HG02884 (cell line): ENCODE measurements around the gene CRYGN.

Experiments used
- ATAC-seq: cut with Tn5 transposase; IDR thresholded peaks from one replicate; pipeline ENCODE4 v1.9.1; 2021; ENCODE audit warnings: mild to moderate bottlenecking, moderate library complexity; ENCODE audit not compliant: unreplicated experiment

The CRYGN gene, protein sequence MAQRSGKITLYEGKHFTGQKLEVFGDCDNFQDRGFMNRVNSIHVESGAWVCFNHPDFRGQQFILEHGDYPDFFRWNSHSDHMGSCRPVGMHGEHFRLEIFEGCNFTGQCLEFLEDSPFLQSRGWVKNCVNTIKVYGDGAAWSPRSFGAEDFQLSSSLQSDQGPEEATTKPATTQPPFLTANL

DNA sequence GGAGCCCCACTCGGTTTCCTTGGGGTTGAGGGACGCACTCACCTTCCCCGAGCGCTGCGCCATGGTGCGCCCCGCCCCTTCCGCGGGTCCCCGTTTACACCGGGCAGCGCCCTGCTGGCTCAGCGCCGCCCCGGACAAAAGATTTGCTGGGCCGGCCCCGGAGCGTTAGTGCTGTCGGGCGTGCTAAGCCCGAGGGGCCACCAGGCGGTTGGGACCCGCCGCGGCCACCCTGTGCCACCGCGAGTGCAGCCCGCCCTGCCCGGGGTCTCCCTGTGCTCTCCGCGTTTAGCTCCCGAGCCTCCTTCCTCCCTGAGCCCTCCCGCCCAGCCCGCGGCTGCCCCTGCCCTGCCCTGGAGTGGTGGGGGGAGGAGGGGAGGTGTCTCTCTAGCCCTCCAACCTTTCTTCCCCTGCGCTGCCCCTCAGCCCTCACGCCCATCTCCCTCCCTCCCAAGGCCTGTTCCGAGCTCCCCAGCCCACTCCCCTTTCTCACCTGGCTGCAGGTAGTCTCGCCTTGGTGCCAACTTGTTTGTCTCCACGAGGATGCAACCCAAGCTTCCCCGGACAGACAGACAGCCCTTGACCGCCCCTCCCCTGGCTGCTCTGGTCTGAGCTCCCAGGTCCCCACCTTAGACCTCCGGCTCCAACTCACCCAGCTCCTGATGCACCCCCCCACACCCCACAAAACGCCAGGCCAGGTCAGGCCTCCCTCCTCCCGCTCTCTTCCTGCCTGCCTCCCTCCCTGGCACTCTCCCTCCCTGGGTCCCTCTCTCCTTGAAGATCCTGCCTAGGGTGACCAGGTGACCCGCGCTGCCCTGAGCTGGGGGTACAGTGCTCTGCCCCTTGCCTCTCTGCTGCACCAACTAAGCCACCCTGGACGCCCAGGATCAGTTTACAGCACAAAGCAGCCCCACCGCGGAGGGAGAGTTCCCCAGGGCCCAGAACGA lies at the start of gene CRYGN:
CRYGN (minus strand) TSS at position 287 of the 944 bp plus-strand sequence; CDS start at position 63, 224 bp downstream.
- ATAC-seq: no peak

DNA sequence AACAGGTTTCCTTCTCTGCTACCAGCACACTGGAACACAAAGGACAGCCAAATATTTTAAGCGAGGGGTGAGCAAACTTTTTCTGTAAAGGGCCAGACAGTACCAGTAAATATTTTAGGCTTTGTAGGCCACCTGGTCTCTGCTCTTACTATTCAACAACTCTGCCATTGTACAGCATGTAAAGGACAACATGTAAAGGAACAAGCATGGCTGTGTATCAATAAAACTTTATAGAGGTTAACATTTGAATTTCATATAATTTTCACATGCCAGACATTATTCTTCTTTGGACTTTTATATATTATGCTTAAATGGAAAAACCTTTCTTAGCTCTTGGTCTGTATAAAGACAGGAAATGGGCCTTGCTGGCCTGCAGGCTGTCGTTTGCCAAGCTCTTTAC lies 49.6 kb upstream of the CRYGN start:
- ATAC-seq: no peak

DNA sequence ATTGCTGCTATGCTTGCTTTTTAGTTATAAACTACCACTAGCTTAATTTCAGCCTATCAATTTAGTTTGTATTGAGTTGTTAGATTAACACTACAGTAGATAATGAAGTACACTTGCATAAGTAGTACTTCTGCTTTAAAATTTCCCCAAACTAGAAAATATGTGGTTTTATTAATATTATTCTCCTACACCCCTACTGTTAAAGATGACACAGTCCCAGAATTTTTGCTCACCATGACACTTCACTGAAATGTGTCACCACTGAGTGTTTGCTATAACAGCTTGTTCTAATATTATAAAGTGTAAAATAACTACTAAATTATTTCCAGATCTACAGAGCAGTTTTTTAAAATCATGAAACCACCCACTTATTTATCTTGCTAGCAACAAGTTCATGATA lies 48.2 kb upstream of the CRYGN start:
- no peak for ATAC-seq

DNA sequence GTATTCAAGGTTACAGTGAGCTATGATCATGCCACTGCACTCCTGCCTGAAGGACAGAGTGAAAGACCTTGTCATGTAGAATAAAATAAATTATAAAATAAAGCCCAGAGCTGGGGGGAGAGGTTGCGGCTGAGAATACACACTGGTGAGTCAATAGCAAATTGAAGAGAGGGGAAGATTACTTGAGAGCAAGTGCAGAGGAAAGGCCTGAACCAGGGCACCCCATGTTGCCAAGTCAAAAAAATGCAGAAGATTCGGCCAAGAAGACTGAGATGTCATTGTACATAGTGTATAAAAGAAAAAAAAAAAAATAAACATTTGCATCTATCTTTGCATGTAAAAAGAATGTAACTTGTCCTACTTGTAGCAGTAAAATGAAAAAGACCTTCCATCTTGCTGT lies 47.3 kb upstream of the CRYGN start:
- no peak for ATAC-seq

DNA sequence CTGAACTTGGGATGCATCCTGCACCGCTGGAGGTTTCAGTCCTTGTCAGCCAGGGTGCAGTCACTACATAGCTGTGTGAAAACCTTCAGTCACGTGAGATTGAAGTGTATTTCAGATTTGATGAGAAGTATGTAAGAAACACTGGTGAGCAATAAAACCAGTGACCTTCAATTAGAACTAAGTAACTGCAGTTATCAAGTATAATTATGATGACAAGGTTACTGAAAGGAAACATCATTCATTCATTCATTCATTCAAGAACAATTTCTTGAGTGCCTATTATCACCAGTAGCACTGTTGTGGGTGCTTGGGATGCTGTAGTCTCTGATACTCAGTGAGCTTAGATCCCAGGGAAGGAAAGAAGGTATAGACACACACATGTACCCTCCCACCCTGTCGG lies 46.1 kb upstream of the CRYGN start:
- no peak for ATAC-seq

DNA sequence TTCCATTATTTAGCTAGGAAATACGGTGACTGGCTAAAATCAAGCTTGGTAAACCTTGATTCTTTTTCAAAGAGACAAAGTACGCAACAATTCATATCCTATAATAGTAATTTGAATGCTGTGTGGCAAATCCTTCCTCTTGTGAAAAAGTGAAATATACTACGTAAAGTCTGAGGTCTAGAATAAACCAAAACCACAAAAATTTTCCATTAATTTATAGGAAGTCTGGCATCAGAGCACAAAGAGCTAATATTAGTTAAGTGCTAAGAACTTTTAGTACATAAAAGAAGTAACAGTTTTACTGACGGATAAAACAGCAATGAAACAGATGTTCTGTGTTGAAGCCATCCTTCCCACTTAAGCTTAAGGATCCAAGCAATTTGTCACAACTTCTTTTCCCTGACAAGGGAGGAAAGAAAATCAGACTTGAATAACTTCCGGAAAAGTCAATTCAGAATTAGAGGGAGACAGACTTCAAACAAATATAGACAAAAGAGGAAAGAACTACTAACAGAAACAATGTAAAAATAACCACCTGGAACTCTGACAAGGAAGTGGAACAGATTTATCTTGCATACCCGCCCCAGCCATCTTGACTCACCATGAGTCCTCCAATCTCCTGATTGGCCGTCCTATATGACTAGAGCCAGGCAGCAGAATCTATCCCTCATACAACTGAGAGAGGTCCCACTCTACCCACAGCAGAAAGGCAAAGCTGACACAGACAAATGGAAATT lies 45.2 kb upstream of the CRYGN start:
- ATAC-seq: no peak

DNA sequence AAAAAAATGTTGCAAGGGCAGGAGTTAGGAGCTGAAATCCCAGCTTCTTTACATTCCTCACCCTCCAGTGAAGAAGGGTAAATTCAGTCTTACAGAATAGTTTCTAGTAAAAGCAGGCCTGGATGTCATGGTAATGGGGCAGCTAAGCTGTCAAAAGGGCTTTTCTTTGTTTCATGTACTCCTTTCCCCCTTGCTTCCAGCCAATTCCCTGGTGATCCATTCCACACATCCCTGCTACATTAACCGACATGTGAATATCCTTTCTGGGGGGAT lies 43.7 kb upstream of the CRYGN start:
- no peak for ATAC-seq

DNA sequence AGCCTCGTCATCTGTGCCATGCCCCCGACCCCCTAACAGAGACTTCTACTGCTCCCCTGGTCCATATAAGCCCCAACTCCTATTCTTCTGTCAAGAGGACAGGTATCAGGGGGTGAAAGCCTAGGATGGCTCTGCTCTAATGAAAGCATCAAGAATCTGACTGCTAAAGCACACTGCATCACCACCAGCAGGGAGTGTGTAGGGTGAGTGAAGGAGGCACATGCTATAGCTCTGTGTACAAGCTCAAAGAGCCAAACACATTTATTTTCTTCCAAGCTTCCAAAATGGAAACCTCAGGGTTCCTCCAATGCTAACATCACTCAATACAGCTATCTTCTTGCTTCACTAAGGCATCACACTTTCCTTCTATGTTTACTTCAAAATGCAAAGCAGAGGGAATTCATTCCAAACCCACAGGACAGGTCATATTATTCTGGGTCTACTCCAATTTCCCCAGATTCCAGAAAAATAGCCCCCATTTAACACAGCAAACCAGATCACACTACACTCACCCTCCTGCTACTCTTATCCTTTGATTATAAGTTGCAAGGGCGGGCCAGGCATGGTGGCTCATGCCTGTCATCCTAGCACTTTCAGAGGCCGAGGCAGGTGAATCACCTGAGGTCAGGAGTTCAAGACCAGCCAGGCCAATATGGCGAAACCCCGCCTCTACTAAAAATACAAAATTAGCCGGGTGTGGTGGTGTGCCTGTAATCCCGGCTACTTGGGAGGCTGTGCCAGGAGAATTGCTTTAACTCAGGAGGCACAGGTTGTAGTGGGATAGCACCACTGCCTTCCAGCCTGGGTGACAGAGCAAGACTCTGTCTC lies 43.2 kb upstream of the CRYGN start:
- ATAC-seq: no peak

DNA sequence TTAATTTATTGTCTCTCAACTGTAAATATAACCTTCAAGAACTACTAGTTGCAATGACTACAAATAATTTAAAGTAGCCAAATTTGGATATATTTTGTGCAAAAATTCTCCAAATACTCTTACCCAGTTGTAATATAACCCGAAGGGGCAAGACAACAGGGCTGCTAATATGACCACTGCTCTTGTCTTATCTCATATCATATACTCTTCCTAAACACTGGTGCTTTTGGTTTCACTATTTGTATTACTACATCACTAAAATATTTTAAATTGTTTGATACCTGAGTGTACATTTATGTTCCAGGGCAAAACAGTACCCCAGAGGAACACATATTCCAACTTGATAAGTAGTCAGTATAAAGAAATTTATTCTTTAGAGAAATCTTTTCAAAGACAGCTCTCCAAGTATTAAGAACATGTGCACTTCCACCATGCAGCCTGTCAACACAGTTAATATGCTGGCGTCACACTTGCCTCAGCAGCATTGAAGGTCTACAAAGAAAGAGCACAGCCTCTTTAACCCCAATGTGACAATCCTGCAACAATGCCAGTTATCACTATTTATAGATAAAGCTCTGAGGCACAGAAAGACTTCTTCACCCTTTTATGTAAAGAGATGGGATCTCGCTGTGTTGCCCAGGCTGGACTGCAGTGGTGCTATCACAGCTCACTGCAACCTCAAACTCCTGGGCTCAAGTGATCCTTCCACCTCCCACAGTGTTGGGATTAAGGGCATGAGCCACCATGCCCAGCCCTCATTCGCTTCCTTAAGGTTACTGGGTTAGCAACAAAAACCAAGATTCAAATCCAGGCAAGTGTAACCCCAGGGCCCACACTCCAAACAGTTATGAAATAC lies 41.9 kb upstream of the CRYGN start:
- ATAC-seq: no peak

DNA sequence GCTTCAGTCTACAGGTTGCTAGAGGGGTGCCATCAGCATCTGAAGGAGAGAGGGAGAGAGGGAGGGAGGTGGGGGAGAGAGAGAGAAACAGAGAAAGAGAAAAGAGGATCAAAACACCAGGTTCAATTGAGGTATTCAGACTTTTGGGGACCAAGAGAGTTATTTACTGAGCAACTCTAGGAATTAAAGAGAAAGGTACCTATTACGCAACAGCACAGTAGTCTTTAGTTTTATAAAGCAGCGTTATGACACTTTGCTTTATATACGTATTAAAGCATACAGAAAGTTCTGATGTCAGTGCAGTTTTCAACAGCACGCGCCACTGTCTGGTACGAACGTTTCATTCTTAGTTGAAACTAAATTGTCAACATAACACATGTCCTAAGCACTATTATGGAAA lies 37.9 kb upstream of the CRYGN start:
- ATAC-seq: no peak

DNA sequence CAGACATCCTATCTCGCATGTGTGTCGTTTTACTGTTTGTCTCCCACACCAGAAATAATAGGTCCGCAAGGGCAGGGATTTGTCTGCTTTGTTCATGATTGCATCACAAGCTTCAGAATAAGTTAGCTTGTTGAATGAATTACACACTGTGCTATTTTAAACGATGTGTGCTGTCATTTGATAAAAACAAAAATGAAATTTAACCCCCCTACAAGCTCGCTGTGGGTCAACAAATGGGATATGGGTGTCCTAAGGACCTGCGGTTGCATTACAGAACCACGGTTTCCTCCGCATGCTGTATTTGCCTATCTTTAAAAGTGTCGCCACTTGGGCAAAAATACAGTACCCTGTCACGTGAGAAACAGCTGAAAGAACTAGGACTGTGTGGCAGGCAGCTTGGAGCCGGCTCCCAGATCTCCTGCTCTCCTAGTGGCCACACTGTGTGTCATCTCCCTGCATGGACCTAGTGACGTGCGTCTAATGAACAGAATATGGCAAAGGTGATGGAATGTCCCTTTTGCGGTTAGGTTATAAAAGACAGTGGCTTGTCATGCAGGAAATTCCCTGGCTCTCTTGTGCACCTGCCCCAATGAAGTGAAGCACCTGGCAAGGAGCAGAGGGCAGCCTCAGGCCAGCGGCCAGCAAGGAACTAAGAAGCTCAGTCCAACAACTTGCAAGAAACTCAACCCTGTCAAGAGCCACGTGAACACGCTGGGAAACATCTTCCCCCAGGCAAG lies 32.9 kb upstream of the CRYGN start:
- ATAC-seq: peak; percentile 40

DNA sequence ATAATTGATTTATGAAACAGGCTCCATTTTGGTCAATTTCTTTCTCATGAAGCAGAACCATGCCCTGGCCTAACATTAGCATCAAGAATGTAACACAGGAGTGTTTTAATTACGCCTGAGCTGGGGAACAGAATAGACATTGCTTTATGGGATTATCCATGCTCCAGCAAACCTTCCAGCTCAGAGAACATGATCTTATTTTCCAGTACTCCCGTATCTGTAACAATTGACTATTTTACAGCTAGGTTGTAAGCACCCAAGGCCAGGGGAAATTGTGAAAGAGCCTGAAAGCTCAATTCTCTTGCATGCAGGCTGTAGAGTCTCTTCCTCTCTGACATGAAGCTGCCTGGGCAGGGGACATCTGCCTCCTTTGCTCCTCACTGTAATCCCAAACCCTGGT lies 30.8 kb upstream of the CRYGN start:
- ATAC-seq: no peak

DNA sequence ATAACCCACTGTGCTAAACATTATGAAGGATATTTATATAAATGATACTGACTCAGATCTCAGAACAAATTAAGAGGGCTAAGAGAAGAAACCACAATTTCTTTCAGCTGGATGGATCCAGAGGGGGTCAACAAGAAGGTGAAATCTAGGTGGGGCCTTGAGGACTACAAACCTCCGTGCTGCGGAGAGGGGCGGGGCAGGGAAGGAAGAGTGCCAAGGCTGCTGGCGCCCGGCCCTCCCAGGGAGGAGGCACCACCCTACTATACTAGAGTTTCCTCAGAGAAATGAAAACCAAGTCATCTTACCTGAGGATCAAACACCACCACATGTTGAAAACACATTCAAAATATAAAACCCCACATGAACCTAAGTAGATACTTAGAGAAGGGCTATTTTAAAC lies 29.3 kb upstream of the CRYGN start:
- no peak for ATAC-seq

DNA sequence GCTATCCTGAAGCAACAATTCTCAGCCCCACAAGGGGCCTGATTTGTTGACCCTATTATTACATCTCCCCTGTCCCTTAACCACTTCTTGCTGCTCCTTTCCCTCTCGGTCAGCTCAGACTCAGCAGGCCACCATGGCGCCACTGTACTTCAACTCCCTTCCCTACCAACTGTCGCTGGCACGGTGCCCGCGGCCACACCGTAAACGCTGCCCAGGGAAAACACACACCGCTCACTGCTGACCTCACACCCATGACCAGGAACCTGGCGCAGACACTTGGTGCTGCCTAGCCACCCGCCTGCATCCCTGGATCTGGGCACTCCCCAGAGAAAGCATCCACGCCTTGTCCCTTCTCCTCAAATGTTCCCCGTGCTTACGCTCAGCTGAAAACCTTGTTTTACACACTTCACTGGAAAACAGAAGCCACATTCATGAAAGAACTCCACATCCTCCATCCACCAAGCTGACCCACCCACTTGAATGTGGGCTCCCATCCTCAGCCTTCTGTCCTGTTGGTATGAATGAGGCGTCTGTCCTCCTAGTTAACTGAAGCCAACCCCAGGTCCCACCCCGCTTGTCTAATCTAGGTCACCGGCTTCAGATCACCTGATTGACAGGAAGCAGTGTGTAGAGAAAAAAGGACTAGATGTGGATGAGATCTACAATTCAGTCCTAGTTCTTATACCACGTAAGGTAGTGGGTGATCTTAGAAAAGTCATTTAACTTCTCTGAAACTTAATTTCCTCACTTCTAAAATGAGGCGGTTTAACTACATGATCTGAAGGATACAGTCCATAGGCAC lies 28.5 kb upstream of the CRYGN start:
- no peak for ATAC-seq

DNA sequence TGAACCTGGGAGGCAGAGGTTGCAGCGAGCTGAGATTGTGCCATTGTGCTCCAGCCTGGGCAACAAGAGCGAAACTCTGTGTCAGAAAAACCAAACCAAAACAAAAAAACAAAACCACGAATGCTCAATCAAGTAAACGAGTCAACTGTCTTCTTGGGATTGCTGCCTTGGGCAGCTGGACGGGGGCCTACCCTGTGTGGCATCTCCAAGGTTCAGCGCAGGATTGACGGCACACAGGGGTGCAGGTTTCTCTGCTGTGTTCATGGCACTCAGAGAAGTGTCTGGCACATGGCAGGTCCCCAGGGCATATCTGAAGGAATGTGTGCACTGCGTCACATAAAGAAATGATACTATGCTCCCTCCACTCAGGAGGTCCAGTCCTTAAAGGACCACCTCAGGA lies 25.2 kb upstream of the CRYGN start:
- no peak for ATAC-seq

DNA sequence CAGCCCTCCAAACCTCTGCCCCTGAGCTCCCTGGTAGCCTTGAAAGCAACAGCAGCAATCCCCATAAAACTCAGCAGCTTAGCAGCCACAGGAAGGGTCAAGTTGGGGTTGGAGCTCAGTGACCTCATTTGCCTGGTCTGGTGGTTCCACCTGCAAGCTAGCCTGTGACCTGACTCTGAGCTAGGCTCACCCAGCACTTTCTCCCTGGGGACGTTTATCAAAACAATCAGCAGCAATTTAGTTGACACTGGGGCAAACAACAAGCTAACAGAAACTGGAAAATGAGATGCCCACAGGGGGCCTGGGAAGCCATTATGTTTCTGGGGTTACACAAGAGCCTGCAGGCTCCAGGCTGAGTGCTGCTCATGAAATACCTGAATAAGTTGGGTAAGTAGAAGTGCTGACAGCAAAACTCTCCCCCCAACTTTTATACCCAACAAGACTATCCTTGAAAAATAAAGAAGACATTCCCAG lies 22.4 kb upstream of the CRYGN start:
- no peak for ATAC-seq

DNA sequence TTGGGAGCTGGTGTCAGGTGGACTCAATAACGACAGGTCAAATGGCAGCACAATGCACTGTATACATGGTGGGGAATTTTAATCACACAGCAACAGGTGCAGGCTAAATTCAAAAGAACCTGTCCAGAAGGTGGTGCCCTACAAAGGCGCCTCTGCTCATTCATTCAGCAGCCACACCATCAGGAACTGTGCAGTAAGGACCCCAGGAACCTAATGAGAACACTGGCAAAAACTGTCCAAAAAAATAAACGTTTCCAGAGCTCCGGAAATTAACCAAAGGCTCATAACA lies 21.9 kb upstream of the CRYGN start:
- ATAC-seq: no peak

DNA sequence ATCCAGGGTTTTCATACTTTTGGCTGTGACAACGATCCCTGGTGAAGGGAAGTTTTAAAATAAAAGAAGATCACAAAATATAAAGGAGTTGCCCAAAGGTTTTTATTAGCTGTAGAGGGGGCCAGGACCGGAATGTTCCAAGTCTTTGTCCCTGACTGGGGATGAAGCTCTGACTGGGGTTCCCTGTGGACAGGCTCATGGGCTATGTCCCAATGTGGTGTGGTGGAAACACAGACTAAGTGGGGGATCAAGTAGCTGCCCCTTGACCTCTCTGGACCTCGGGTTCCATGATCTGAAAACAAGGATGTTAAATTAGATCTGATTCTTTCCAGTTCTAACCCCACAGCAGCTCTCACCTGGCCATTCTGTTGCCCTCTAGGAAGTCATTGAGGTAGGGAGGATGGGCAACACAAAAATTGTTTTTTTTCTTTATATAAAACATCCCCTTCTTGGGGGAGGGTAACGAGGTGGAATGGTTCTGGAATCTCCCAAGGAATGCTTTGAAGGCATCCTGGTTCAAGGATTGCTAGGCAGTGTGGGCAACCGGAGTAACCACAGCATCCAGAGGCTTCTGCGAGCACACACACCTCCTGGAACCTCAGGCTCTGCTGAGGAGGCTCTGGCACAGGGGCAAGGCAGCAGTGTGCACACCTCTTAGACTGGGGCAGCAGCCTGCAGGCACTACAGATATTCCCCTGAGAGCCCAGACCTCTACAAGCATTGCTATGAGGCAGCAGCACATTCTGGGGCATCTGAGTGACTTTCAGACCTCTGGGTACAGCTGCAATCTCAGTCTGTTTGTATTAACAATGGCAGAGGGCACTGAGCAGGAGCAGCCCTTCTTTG lies 21.4 kb upstream of the CRYGN start:
- ATAC-seq: no peak
